Common myeloid progenitor, CD34-positive (primary cell): ENCODE data around the gene PEDS1.

ENCODE experiments used
- CTCF ChIA-PET: fragments of 350-600 bp; sonication (Branson Sonifier 250); formaldehyde crosslinking; loops from one replicate; lab custom pipeline; 2021; ENCODE audit warnings: antibody characterized with exemption; lab: Charles Lee
- POLR2A ChIA-PET: fragments of 350-600 bp; sonication (Branson Sonifier 250); formaldehyde crosslinking; loops from one replicate; lab custom pipeline; 2021; ENCODE audit warnings: antibody characterized with exemption; lab: Charles Lee
- DNase-seq, 3 donors: peaks; one replicate each; pipeline versions ENCODE4 v3.0.0 to v3.0.0-alpha.2; 2013
- H3K27ac ChIP-seq, 2 experiments: 1 replicate in 1 of 2; 2 replicates in 1 of 2; pipeline ENCODE4 v1.7.0; 2013; ENCODE audit warnings: inconsistent platforms in 2 of 2, low read length in 2 of 2, mild to moderate bottlenecking in 2 of 2, low read depth in 1 of 2, moderate library complexity in 1 of 2; ENCODE audit not compliant: severe bottlenecking in 2 of 2, insufficient read depth in 1 of 2, poor library complexity in 1 of 2
- H3K27me3 ChIP-seq, 5 experiments: replicated peaks in 2 of 5; 1 replicate in 3 of 5; 2 replicates in 2 of 5; pipeline versions ENCODE4 v1.6.1 to v1.7.0; 2013; ENCODE audit warnings: low read length in 4 of 5, mild to moderate bottlenecking in 2 of 5, moderate library complexity in 2 of 5, inconsistent platforms in 1 of 5; ENCODE audit not compliant: insufficient read depth in 5 of 5, control insufficient read depth in 4 of 5
- H3K36me3 ChIP-seq, 4 experiments: 1 replicate in 2 of 4; 2 replicates in 2 of 4; pipeline versions ENCODE4 v1.6.1 to v1.7.0; 2013; ENCODE audit warnings: low read length in 3 of 4, control low read depth in 1 of 4, mild to moderate bottlenecking in 1 of 4; ENCODE audit not compliant: control insufficient read depth in 4 of 4, insufficient read depth in 4 of 4
- H3K4me1 ChIP-seq, 4 experiments: 1 replicate in 3 of 4; 2 replicates in 1 of 4; pipeline versions ENCODE4 v1.6.1 to v1.7.1; 2013; ENCODE audit warnings: low read length in 3 of 4, mild to moderate bottlenecking in 3 of 4, control low read depth in 1 of 4, inconsistent platforms in 1 of 4, moderate library complexity in 1 of 4; ENCODE audit not compliant: control insufficient read depth in 4 of 4, insufficient read depth in 4 of 4; ENCODE audit errors: control extremely low read depth in 1 of 4
- H3K4me3 ChIP-seq, 7 experiments: 1 replicate in 4 of 7; 2 replicates in 3 of 7; pipeline versions ENCODE4 v1.5.1 to v1.7.0; 2013; ENCODE audit warnings: mild to moderate bottlenecking in 7 of 7, low read length in 6 of 7, moderate library complexity in 6 of 7, inconsistent platforms in 2 of 7, low read depth in 2 of 7, control low read depth in 1 of 7; ENCODE audit not compliant: insufficient read depth in 4 of 7, control insufficient read depth in 1 of 7; ENCODE audit errors: extremely low read depth in 1 of 7
- H3K9me3 ChIP-seq, 5 experiments: 1 replicate in 4 of 5; 2 replicates in 1 of 5; pipeline versions ENCODE4 v1.6.1 to v1.7.1; 2013; ENCODE audit warnings: low read length in 4 of 5, mild to moderate bottlenecking in 2 of 5, inconsistent platforms in 1 of 5, low read depth in 1 of 5, moderate library complexity in 1 of 5; ENCODE audit not compliant: control insufficient read depth in 4 of 5, insufficient read depth in 2 of 5; ENCODE audit errors: control extremely low read depth in 1 of 5
- WGBS: methylation state at CpG from one replicate; pipeline ENCODE4 v1.1.5; 2013; ENCODE audit not compliant: insufficient coverage; 5-methylcytosine and 5-hydroxymethylcytosine counted together

PEDS1 gene

DNA sequence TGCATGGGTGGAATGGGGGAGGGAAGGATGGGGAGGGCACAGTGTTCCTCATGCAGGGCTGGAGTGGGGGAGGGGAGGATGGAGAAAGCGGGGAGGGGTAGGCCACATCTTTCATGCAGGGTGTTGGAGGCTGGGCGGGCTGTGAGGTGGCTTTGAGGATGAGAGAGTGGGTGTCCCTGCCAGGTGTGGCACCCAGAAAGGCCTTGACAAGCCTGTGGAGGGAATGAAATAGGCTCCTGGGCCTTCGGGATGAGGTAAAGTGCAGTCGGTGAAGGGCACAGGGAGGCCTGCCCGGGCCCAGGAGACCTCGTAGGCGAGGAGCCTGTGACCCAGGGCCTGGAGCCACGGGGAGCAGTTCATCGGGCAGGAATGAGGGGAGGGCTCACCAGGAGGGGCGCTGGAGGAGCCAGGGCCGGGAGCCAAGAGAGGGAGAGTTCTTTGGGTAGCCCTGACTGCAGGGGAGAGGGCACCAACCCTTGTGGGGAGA, 44.7 kb upstream of the PEDS1 start:
- H3K4me3 ChIP-seq: no peak overlapping the region
- ChIA-PET POLR2A (interaction anchor here (0.6 kb wide), 1 partner anchor 255 kb away, joined by 3 read pairs; no protein-coding TSS in a partner anchor), CTCF (no interaction called here)
- 93% methylated on average over 11 of the region's 11 CpGs for WGBS
- peaks cover 0 to 26% (median 17%) of the 10 kb centered on the region in 4 experiments for H3K4me1 ChIP-seq
- no peaks in the 10 kb centered on the region for H3K9me3 ChIP-seq
- H3K27me3 ChIP-seq: no peaks in the 10 kb centered on the region
- H3K36me3 ChIP-seq: peaks cover 0 to 15% (median 4%) of the 10 kb centered on the region in 4 experiments
- H3K27ac ChIP-seq: no peak overlapping the region
- no peak for DNase-seq

DNA sequence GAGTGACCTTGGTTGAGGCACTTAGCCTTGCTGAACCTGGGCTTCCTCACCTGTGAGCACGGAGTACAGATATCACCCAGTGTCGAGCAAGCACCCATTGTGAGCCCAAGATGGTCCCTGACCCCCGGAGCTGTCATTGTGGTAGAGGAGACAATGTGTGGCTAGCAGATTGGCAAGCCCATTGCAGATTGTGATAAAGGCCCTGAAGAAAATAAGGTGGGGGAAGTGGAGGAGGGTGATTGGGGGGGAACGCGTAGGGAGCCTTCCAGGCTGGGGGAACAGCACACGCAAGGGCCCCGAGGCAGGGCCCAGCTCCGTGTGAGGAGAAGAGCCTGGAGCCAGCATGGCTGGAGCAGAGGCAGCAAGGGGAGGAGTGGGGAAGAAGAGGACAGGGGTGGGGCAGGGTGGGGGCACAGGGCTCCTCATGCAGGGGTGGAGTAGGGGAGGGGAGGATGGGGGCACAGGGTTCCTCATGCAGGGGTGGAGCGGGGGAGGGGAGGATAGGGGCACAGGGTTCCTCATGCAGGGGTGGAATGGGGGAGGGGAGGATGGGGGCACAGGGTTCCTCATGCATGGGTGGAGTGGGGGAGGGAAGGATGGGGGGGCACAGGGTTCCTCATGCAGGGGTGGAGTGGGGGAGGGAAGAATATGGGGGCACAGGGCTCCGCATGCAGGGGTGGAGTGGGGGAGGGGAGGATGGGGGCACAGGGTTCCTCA, 44.1 kb upstream of the PEDS1 start:
- H3K4me1 ChIP-seq: peaks cover 0 to 32% (median 23%) of the 10 kb centered on the region in 4 experiments
- WGBS: 85% methylated on average over 8 of the region's 10 CpGs
- DNase-seq: peak; percentile 24 to 71 (median 51)
- no peak overlapping the region for H3K27ac ChIP-seq
- ChIA-PET POLR2A (no interaction called here), CTCF (interaction anchor here (0.6 to 1.4 kb wide), 2 partner anchors 32 to 266 kb away, joined by 3 to 4 read pairs; no protein-coding TSS in a partner anchor)
- H3K9me3 ChIP-seq: no peaks in the 10 kb centered on the region
- no peak overlapping the region for H3K4me3 ChIP-seq
- no peaks in the 10 kb centered on the region for H3K27me3 ChIP-seq
- peaks cover 0 to 15% (median 4%) of the 10 kb centered on the region in 4 experiments for H3K36me3 ChIP-seq

DNA sequence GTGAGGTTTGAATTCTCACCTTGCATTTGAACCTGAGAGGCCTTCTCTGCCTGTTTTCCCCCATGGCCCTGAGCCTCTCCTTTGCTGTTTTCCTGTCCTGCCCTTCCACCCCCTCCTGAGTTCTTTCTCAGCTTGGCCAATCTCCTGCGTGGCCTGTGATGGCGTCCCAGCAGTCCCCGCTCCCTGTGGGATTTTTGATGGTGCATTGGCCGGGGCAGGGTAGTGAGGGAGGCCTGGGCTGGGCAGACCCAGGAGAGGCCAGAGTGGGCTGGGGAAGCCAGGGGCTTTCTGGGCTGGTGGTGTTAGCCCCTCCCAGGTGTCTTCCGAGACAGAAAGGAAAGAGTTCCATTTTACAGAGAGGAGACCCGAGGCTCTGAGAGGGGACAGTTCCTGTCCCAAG, 43.4 kb upstream of the PEDS1 start:
- H3K4me1 ChIP-seq: peaks cover 0 to 36% (median 25%) of the 10 kb centered on the region in 4 experiments
- 96% methylated on average over 6 of the region's 6 CpGs for WGBS
- peaks cover 0 to 15% (median 4%) of the 10 kb centered on the region in 4 experiments for H3K36me3 ChIP-seq
- H3K27me3 ChIP-seq: no peaks in the 10 kb centered on the region
- H3K9me3 ChIP-seq: no peaks in the 10 kb centered on the region
- no peak overlapping the region for H3K27ac ChIP-seq
- no peak overlapping the region for H3K4me3 ChIP-seq
- DNase-seq: no peak
- CTCF ChIA-PET: interaction anchor here (0.6 to 1.4 kb wide), 2 partner anchors 33 to 267 kb away, joined by 3 to 4 read pairs; no protein-coding TSS in a partner anchor
- POLR2A ChIA-PET: no interaction called here

DNA sequence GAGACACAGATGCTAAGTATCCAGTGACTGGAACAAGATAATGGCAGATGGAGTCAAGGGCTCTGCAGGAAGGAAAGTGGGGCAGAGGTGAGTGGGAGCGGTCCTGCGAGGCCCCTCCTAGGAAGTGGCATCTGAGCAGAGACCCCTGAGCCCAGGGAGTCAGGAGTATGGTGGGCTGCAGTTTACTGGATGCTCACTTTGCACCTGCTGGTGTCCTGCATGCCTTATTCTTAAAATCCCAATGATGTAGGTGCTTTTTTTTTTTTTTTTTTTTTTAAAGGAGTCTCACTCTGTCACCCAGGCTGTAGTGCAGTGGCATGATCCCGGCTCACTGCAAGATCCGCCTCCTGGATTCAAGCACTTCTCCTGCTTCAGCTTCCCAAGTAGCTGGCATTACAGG, 42.7 kb upstream of the PEDS1 start:
- peaks cover 0 to 15% (median 4%) of the 10 kb centered on the region in 4 experiments for H3K36me3 ChIP-seq
- no peak overlapping the region for H3K4me3 ChIP-seq
- no peak for DNase-seq
- ChIA-PET CTCF (interaction anchor here (1.4 kb wide), 1 partner anchor 267 kb away, joined by 4 read pairs; no protein-coding TSS in a partner anchor), POLR2A (no interaction called here)
- no peak overlapping the region for H3K27ac ChIP-seq
- WGBS: 100% methylated on average over 2 of the region's 4 CpGs
- H3K27me3 ChIP-seq: no peaks in the 10 kb centered on the region
- peaks cover 0 to 36% (median 28%) of the 10 kb centered on the region in 4 experiments for H3K4me1 ChIP-seq
- no peaks in the 10 kb centered on the region for H3K9me3 ChIP-seq

DNA sequence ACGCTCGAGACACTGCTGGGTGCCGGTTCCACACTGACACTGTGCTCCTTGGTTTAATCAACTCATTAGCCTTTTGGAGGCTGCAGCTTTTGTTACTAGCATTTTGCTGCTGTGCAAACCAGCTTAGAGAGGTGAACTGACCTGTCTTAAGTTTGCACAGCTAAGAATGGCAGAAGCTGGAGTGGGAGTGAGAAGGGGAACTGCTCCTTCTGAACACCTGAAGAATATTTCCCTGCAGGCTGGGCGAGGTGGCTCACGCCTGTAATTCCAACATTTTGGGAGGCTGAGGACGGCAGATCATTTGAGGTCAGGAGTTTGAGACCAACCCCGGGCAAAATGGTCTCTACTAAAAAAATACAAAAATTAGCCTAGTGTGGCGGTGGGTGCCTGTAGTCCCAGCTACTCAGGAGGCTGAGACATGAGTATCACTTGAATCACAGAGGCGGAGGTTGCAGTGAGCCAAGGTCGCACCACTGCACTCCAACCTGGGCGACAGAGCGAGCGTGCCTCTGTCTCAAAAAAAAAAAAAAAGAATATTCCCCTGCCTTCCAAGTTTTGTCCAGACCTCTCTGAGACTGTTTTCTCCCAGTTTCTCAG, 42.1 kb upstream of the PEDS1 start:
- Histone ChIP-seq H3K27me3 (no peaks in the 10 kb centered on the region), H3K9me3 (no peaks in the 10 kb centered on the region), H3K4me1 (peaks cover 0 to 36% (median 28%) of the 10 kb centered on the region in 4 experiments), H3K36me3 (peaks cover 0 to 15% (median 4%) of the 10 kb centered on the region in 4 experiments), H3K4me3 (no peak overlapping the region), H3K27ac (no peak overlapping the region)
- DNase-seq: no peak
- ChIA-PET POLR2A (no interaction called here), CTCF (interaction anchor here (1.5 kb wide), 1 partner anchor 77 kb away, joined by 3 read pairs; no protein-coding TSS in a partner anchor)
- WGBS: 95% methylated on average over 13 of the region's 13 CpGs

DNA sequence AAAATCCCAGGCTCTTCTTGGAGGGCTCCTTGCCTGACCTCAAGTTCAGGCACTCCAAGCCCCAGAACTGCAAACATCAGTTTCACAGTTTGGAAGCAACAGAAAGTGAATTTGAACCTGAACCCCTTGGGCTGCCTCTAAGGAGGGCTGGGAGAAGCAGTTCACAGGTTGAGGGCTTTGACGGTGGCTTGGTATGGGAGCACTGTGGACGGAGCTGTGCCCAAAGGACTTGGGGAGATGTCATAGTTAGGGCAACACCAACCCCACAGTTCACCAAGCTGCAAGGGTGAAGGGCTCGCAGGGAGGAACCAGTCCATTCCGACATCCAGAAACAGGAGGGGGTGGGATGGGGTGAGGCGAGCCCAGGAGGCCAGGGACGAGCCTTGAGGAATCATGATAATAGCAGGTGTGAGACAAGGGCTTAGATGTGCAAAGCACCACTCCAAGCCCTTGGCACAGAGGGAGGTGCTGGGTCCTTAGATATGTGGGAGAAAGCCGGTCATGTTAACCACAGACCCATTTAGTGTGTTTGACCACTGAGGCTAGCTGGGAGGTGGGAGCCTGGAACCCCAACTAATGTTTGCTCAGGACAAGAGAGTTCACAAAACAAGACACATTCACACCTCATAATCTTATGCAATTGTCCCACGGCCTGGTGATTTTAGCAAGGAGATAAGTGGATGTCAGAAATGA, 41.5 kb upstream of the PEDS1 start:
- Histone ChIP-seq H3K27ac (no peak overlapping the region), H3K4me1 (peaks cover 0 to 38% (median 30%) of the 10 kb centered on the region in 4 experiments), H3K36me3 (peaks cover 0 to 15% (median 4%) of the 10 kb centered on the region in 4 experiments), H3K9me3 (no peaks in the 10 kb centered on the region), H3K4me3 (no peak overlapping the region), H3K27me3 (no peaks in the 10 kb centered on the region)
- DNase-seq: no peak
- ChIA-PET CTCF (interaction anchor here (1.5 kb wide), 1 partner anchor 77 kb away, joined by 3 read pairs; no protein-coding TSS in a partner anchor), POLR2A (no interaction called here)
- WGBS: 98% methylated on average over 5 of the region's 8 CpGs
